ENCODE measurements around the gene LRRC28.

DNA sequence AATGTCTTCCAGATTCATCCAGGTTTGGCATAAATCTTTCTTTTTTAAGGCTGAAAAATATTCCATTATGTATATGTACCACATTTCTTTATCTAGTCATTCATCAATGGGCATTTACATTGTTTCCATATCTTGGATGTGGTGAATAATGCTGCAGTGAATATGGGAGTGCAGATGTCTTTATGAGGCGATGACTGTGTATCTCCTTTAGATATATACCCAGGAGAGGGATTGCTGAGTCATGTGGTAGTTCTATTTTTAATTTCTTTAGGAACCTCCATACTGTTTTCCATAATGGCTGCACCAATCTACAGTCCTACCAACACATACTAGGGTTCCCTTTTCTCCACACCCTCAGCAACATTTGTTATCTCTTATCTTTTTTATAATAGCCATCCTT lies 96.3 kb downstream of the LRRC28 start:
- TF ChIP-seq, protein P1, sequence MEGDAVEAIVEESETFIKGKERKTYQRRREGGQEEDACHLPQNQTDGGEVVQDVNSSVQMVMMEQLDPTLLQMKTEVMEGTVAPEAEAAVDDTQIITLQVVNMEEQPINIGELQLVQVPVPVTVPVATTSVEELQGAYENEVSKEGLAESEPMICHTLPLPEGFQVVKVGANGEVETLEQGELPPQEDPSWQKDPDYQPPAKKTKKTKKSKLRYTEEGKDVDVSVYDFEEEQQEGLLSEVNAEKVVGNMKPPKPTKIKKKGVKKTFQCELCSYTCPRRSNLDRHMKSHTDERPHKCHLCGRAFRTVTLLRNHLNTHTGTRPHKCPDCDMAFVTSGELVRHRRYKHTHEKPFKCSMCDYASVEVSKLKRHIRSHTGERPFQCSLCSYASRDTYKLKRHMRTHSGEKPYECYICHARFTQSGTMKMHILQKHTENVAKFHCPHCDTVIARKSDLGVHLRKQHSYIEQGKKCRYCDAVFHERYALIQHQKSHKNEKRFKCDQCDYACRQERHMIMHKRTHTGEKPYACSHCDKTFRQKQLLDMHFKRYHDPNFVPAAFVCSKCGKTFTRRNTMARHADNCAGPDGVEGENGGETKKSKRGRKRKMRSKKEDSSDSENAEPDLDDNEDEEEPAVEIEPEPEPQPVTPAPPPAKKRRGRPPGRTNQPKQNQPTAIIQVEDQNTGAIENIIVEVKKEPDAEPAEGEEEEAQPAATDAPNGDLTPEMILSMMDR (IDR thresholded peaks at IDR 0.05): no peak
- no peak for TF ChIP-seq POLR2A (IDR thresholded peaks at IDR 0.05)

All from ovary (tissue), 3 donors.